Activated CD8-positive, alpha-beta memory T cell treated with anti-CD3 and anti-CD28 coated beads, Interleukin-2, amount 50 U/mL, for 1 hour (primary cell): Measurements from ENCODE around the gene ITPKB.
"Not testable (repeated sequence)": the region's sequence is repeated elsewhere in the genome, so short reads cannot be mapped to it uniquely, and the experiment has no call there.

ENCODE experiments used
- DNase-seq: peaks from one replicate; pipeline ENCODE4 v3.0.0-alpha.2; 2020; ENCODE audit errors: extremely low read depth

The ITPKB gene

DNA sequence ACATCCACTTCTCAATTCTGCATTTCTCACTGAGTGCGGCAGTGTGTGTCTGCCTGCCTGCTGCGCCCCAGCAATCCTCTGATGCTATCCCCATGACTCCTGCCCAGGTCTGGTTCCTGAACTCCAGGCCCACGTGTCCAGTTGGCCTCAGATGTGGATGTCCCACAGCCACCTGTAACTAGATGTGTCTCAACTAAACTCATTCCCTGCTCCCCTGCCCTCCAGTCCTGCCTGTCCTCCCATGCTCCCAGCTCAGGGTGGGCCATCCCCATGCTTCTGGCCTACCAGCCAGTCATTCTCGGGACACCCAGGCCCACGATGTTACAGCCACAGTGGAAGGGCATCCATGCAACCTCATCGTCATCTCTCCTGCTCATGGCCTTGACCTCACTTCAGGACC, 113.8 kb downstream of the ITPKB start:
- DNase-seq: no peak

DNA sequence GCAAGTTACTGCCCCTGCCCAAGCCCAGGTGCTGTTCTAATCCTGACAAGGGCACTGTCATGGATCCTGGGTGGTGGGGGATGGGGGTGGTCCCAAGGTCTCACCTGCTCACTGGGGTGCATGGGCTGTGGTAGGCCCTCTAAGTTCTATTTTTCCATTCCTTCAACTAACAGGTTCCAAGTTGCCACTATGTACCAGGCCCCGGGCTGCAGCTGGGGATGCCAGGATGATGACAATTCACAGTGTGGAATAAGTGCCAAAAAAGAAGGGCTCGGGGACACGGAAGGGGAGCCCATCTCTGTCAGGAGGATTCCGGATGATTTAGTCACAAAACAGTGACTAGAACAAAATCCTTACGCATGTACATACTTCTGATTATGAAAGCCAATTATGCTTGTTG, 114.6 kb downstream of the ITPKB start:
- no peak for DNase-seq

DNA sequence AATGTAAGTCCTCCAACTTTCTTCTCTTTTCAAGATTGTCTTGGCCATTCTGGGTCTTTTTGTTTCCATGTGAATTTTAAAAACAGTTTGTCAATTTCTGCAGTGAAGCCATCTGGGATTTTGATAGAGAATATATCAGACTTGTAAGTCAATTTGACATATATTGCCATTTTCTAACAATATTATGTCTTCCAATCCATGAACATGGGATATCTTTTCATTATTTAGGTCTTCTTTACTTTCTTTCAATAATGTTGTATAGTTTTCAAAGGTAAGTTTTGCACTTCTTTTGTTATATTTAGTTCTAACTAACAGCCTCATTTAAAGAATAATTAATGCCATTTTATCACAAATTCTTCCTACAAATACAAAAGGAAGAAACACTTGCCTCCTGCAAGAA, 117.1 kb downstream of the ITPKB start:
- no peak for DNase-seq

GRCh38 chr1:226619031-226619430, 120.1 kb downstream of the ITPKB start:
- no peak for DNase-seq

GRCh38 chr1:226618380-226618779, 120.7 kb downstream of the ITPKB start:
- no peak for DNase-seq

DNA sequence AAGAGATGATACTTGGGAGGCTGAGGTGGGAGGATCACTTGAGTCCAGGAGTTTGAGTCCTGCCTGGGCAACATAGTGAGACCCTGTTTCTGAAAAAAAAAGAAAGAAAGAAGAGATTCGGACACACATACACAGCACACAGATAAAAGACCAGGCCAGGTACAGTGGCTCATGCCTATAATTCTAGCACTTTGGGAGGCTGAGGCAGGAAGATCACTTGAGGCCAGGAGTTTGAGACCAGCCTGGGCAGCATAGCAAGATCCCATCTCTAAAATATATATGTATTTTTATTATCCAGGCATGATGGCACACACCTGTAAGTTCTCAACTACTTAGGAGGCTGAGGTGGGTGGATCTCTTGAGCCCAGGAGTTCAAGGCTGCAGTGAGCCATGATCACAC, 121.4 kb downstream of the ITPKB start:
- not testable (repeated sequence) for DNase-seq

DNA sequence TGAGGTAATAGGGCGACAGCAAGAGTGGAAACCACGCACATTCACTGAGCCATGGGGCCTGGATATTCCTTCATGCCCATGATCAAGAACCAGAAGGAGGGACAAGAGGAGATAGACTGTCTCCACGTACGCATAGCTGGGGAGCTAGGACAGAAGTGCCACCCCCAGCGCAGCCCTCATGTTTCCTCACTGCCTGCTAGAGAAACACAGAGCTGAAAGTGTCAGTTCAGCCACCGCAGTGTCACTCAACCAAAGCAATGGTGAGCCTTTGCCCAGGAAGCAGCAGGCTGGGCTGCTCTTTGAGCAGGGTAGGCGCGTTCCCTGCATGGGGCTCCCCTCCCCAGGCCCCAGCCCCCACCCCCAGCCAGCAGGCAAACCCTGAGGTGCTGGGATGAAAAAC, 122.0 kb downstream of the ITPKB start:
- no peak for DNase-seq

DNA sequence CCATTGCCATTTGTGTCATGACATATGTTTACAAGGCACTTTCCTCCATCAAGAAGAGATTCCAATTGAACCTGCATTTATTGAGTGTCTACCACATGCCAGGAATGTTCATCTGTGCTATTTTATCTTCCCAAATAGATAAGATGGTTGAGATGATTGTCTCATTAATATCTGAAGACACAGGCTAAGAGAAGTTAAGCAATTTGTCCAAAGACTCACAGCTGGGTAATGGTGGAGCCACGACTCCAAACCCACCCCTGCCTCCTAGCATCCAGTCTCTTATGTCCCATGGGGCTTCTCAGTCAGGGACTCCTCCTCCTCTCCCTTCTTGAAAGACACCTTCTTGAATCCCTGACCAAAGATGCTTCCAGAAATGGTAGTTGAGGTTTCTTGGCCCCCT, 122.4 kb downstream of the ITPKB start:
- no peak for DNase-seq

DNA sequence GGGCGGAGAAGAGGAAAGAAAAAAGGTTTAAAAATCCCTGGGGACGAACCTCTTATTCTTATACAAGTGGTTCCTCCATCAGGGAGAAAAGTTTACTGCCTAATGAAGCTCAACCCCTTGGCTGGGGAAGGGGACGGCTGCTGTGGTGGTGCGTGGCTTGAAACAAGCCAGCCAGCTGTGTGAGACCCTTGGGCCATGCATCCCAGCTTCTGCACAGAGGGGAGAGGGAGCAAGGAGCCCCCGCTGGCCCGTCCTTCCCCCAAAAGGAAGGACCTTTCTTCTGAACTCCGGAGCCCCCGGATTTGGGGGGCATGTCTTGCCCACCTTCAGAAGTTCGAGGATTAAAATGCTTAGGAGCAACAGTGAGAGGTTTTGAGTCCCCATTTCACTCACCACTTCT, 123.2 kb downstream of the ITPKB start:
- DNase-seq: no peak

DNA sequence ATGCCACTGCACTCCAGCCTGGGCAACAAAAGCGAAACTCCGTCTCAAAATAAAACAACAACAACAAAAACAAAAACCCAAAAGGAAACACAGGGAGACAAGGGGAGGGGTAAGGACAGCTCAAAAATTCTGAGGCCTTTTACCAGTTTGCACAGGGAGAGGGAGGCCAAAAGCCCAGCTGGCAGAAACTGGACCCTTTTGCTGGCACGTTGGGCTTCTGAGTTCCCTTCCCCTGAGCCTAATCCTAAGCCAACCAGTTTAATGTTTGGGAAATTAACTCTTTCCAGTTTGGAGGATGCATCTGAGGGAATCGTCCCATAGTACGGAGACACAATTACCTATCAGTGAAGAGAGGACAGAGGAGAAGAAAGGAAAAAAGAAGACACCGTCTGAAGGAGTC, 127.1 kb downstream of the ITPKB start:
- DNase-seq: not testable (repeated sequence)

GRCh38 chr1:226611301-226611700, 127.8 kb downstream of the ITPKB start:
- DNase-seq: no peak

DNA sequence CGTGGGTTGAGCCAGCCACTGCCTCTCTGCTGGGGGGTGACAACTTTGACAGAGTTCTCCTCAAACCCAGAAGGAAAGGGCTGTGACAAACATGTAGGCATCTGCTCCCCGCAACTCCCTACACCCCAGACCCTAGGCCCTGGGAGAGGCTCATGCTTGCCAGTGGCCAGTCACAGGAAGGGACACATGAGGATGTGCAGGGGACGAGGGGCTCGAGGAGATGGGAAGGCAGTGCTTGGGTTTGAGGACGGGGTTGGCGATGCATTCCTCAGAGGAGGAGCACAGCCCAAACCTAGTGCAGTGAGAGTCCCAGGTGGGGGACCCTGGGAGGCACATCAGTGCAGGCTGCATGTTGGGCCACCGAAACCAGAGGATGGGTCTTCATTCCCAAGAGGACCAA, 128.4 kb downstream of the ITPKB start:
- no peak for DNase-seq

GRCh38 chr1:226609836-226610455, 129.1 kb downstream of the ITPKB start:
- no peak for DNase-seq

DNA sequence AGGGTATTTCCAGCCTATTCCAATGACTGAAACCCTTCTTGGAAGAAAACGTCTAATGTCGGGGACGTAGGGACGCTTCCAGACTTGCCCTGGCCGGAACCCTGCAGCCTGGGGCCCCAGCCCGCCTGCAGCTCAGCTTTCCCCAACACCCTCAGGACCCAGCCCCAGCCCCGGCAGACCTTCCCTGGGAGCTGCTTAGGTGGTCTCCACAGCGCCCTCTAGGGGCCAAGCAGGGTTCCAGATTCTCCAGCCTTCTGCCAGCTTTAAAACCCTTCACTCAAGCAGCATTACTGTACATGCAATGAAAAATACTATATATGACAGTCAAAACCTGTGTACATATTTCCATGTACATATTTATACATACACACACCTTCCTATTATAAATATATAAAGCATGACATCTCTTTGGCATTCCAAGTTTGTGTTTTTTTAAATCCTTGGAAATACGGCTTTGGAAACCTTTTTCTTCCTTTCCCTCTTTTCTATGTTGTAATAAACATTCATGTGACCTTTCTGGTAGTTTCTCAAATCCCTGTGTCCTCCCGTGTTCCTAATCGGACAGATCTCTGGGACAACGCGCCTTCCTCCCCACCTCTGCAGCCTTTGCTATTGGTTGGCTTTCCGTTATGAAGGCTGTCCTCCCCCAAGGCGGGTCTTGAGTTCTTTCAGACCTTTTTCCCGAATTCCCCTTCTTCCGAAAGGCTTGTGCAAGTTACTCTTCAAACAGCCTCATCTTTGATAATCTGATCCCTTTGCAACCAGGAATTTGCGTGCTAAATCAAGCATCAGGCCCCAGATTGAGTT, 130.2 kb downstream of the ITPKB start:
- peak; percentile 22 for DNase-seq

DNA sequence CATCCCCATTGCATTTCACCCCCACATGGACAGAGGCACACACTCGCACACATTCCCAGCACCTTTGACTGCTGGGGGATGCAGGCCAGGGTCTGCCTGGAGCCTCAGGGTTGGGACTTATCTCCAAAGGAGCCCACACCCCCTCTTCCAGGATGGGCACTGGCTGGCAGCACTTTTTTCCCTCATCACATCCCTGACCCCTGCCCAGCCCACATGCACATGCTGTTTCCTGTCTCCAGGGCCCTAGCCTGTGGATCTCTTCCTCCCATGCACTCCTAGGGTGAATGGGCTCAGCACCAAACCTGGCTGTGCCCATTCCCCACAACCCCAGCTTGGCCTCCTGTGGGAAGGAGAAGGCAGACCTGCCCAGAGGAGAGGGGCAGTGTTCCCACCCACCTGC, 131.3 kb downstream of the ITPKB start:
- DNase-seq: no peak

- no peak for DNase-seq
These were observed 131.8 kb downstream of the ITPKB start for GRCh38 chr1:226607268-226607660.

- no peak for DNase-seq
These were observed 132.5 kb downstream of the ITPKB start for GRCh38 chr1:226606311-226607267.

DNA sequence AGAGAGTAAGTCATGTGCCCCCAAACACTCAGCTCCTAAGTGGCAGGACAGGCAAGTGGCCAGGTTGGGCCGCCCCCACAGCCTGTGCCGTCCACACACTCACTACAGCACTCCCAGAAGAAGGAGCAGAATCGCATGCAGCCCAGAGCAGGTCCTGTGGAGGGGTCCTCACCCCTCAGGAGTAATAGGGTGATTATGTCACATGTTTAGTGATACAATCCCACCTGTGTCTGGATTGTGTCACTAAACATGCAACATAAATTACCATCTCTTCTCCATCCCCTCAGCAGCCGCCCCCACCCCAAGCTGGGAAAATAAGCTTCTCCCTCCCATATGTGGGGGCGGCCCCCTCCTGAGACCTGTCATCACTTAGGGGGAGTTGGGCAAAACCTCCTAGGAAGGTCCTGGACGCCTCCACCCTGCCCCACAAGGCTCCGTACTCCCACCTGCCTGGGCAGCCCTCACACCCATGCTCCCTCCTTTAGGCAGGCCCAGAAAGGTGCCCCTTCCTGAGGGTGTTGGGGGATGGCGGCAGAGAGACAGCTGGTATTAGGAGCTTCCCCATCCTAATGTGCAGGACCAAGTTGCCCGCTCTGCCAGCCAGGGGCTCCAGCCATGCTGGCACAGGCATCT, 133.6 kb downstream of the ITPKB start:
- DNase-seq: no peak

GRCh38 chr1:226604560-226605317, 134.3 kb downstream of the ITPKB start:
- DNase-seq: no peak

GRCh38 chr1:226603858-226604559, 135.1 kb downstream of the ITPKB start:
- DNase-seq: no peak
